D341Med (cell line): ENCODE data around the gene SP6.

Source experiments
- DNase-seq: peaks from one replicate; pipeline ENCODE4 v3.0.0; 2012; ENCODE audit warnings: low spot score

Gene SP6

GRCh38 chr17:47856830-47857229 is 5.9 kb upstream of the SP6 start:
- DNase-seq: no peak

GRCh38 chr17:47855737-47856136 is 4.8 kb upstream of the SP6 start:
- DNase-seq: no peak

- no peak for DNase-seq
Observed at GRCh38 chr17:47853616-47854015, 2.7 kb upstream of the SP6 start.

- DNase-seq: no peak
Observed at GRCh38 chr17:47852113-47852949, 1.4 kb upstream of the SP6 start.

GRCh38 chr17:47851764-47852112 is 775 bp upstream of the SP6 start:
- DNase-seq: no peak

- no peak for DNase-seq
Observed at GRCh38 chr17:47850373-47850691, 631 bp downstream of the SP6 start.

GRCh38 chr17:47848198-47848513 is 2.8 kb downstream of the SP6 start:
- peak; percentile 44 for DNase-seq

- peak; percentile 77 for DNase-seq
Observed at GRCh38 chr17:47847341-47848197, 3.4 kb downstream of the SP6 start.

- peak; percentile 60 for DNase-seq
Observed at GRCh38 chr17:47846716-47847340, 4.1 kb downstream of the SP6 start.

GRCh38 chr17:47845716-47846075 is 5.3 kb downstream of the SP6 start:
- DNase-seq: no peak

GRCh38 chr17:47844814-47845715 is 5.9 kb downstream of the SP6 start:
- no peak for DNase-seq

GRCh38 chr17:47844227-47844626 is 6.7 kb downstream of the SP6 start:
- no peak for DNase-seq

GRCh38 chr17:47843391-47843730 is 7.6 kb downstream of the SP6 start:
- peak; percentile 50 for DNase-seq

- no peak for DNase-seq
Observed at GRCh38 chr17:47841488-47842291, 9.3 kb downstream of the SP6 start.

- peak; percentile 96 for DNase-seq
Observed at GRCh38 chr17:47840742-47841487, 10.0 kb downstream of the SP6 start, which contains the start of gene SCRN2. Gene SCRN2, minus strand, starts transcription at chr17:47841273. Its CDS starts 430 bp downstream, at chr17:47840843.

- DNase-seq: no peak
Observed at GRCh38 chr17:47840001-47840741, 10.8 kb downstream of the SP6 start.

GRCh38 chr17:47839071-47839470 is 11.9 kb downstream of the SP6 start:
- no peak for DNase-seq

GRCh38 chr17:47838636-47839035 is 12.3 kb downstream of the SP6 start:
- no peak for DNase-seq

- no peak for DNase-seq
Observed at GRCh38 chr17:47837401-47838039, 13.4 kb downstream of the SP6 start.
